GM10248 (cell line): ENCODE results near the gene ZC3H18.
A peak's percentile ranks its signal among the peaks of the same experiment; 100 is the strongest.

Source experiments
- CTCF ChIA-PET: fragments of 300-600 bp; sonication (Branson Sonifier 250); formaldehyde crosslinking; extraction: SDS; loops from one replicate; lab custom pipeline; 2021; ENCODE audit warnings: antibody characterized with exemption; lab: Yijun Ruan, JAX
- POLR2A ChIA-PET: fragments of 350-650 bp; sonication (Branson Sonifier 250); formaldehyde crosslinking; extraction: SDS; loops from one replicate; lab custom pipeline; 2020; ENCODE audit warnings: antibody characterized with exemption; lab: Yijun Ruan, JAX
- DNase-seq: peaks from one replicate; pipeline ENCODE4 v3.0.0; 2012; ENCODE audit errors: extremely low spot score
- TF ChIP-seq, protein P1 (sequence below): IDR thresholded peaks from 2 replicates; pipeline ENCODE4 v1.5.1; 2012; ENCODE audit warnings: mild to moderate bottlenecking, low read depth; ENCODE audit errors: extremely low read depth, missing control alignments, control extremely low read depth

Gene ZC3H18

DNA sequence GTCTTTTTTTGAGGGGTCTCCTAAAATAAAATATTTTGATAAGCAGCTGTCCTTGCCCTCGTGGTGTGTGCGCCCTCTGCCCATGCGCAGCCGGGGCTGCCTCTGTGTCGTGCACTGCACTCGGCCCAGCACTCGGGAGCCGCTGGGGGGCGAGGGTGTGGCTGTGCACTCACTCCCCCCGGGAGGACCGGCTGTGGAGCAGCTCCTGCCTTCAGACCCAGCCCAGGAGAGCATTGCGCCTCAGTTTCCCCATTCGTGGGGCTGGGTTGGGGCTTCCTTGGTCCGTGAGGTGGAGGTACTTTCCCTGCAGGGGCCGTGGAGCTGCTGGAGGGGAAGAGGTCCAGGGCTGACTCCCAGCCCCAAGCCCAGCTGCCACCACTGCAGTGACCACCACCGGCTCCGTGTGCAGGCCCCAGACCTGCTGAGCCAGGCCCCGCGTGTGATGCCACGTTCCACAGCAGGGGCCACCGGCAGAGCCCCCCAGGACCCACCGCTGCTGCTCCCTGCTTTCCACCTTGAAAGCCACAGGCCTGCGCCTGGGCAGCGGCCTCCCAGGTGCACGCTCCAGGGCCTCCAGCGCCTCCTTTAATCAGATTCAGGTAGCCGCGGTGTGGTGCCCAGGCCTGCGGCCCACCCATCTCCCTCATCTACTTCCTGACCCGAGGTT is 61.9 kb downstream of the ZC3H18 start:
- no peak for DNase-seq
- ChIA-PET POLR2A (no interaction called here), CTCF (interaction anchor here (0.8 to 2.1 kb wide), 5 partner anchors 15 to 62 kb away, joined by 3 to 8 read pairs (median 3); partner anchors contain the start of gene ZC3H18)
- TF ChIP-seq, protein P1, sequence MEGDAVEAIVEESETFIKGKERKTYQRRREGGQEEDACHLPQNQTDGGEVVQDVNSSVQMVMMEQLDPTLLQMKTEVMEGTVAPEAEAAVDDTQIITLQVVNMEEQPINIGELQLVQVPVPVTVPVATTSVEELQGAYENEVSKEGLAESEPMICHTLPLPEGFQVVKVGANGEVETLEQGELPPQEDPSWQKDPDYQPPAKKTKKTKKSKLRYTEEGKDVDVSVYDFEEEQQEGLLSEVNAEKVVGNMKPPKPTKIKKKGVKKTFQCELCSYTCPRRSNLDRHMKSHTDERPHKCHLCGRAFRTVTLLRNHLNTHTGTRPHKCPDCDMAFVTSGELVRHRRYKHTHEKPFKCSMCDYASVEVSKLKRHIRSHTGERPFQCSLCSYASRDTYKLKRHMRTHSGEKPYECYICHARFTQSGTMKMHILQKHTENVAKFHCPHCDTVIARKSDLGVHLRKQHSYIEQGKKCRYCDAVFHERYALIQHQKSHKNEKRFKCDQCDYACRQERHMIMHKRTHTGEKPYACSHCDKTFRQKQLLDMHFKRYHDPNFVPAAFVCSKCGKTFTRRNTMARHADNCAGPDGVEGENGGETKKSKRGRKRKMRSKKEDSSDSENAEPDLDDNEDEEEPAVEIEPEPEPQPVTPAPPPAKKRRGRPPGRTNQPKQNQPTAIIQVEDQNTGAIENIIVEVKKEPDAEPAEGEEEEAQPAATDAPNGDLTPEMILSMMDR: no peak

DNA sequence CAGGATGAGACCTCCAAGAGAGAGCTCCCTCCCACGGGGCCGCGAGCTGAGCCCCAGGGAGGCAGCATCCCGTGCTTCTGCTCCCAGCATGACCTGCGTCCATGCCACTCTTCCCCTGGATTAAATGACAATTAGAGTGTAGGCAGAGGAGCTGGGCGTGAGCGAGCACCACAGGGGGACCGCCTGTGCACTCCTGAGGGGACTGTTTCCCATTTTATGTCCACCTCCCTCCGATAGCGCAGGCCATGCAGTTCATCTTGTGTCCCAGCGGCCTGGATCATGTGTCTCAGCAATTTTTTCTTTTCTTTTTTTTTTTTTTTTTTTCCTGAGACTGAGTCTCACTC is 62.4 kb downstream of the ZC3H18 start:
- TF ChIP-seq, protein P1: no peak
- POLR2A ChIA-PET: no interaction called here
- CTCF ChIA-PET: interaction anchor here (0.8 to 2.1 kb wide), 8 partner anchors 15 to 62 kb away, joined by 3 to 8 read pairs (median 3); partner anchors contain the start of genes MVD and ZC3H18
- DNase-seq: no peak

DNA sequence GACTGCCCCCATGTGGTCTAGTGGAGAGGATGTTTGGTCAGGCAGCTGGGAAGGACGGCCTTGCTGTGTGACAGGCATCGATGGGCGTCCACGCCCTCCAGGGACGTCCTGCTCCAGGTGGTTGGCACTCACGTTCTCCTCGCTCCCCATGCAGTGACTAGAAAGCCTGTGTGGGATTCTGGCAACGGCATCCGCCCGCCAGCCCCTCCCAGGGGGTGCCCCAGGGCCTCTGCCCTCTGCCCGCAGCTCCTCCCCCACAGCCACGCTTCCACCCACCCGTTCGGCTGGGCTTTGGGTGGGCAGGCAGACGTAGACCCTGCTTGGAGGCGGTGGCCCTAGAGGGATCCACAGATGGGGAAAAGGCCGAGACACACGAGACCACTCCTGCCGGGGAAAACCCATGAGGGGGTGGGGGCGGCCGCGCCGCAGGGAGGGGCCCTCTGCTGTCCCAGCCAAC is 63.5 kb downstream of the ZC3H18 start:
- DNase-seq: peak; percentile 82
- POLR2A ChIA-PET: interaction anchor here (0.6 to 0.7 kb wide), 2 partner anchors 48 to 1171 kb away, joined by 3 to 4 read pairs; no protein-coding TSS in a partner anchor
- TF ChIP-seq, protein P1: peak; percentile 67
- CTCF ChIA-PET: interaction anchor here (0.8 to 2.1 kb wide), 12 partner anchors 14 to 73 kb away, joined by 3 to 8 read pairs (median 4); partner anchors contain the start of genes MVD and ZC3H18

DNA sequence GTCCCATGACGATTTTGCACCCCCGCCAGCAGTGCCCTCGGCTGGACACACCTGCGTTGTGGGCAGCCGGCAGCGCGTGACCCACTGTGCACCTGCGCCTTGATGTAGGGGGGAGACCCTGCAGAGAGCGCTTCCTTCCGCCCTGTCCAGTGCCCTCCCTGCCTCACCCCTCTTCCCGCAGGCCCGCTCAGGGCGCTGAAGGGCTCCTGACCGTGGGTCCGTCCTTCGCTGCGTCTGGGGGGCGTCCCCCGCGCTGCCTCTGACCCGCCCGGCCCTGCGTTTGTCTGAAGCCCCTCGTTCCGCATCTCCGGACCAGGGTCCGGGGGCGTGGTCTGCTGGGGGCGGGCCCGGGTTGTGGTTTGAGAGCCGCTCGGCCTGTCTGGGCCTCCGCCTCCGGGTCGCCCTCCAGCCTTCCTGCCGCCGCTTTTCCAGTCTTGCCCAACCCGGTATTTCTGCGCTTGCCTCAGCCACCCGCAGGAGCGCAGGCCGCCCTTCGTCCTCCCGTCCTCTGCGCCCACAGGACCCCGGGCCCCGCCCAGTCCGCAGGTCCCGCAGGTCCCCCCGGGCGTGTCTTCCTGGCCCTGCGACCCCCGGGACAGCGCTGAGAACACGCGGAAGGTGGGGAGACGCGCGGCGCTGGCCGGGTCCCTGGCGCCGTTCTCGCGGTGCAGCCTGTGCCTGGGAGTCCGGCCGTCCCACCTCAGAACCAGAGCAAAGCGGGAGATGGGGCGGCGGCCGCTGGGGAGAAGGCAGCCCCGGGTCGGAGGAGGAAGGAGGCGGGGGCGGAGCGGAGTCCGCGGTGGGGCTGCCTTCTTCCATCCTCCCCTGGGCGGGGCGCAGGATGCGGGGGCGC is 64.2 kb downstream of the ZC3H18 start:
- CTCF ChIA-PET: interaction anchor here (0.8 to 2.1 kb wide), 6 partner anchors 15 to 64 kb away, joined by 3 to 8 read pairs (median 4); partner anchors contain the start of genes MVD and ZC3H18
- peak; percentile 83 for DNase-seq
- TF ChIP-seq, protein P1: no peak
- POLR2A ChIA-PET: interaction anchor here (0.7 kb wide), 1 partner anchor 47 kb away, joined by 4 read pairs; no protein-coding TSS in a partner anchor

DNA sequence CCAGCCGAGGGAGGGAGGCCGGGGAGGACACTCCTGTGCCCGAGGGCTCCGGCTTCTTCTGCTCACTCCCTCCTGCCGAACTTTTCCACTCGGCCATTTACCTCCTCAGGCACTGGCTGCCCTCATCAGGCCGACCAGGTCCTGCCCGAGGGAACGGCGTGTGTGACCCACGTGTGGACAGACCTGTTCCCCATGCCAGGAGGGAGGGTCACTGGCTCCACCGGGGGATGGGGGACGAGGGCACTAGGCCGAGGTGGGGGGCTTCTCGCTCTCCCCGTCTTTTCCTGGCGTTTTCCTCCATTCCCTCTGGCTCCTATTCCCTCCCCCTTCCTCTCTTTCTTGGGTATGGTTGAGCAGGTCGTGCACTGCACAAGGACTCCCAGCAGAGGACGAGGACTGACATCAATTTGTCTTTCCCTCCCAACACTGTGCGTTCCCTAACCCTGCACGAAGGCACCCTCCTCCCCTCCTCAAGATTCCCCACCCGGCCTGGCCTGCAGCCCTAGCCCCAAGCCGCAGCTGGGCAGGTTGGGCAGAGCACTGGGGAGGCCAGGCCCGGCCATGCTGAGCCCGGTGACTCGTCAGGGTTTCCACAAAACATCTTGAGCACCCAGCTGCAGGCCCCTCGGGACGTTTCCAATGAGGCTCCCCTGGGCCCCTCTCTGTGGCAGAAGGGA is 64.9 kb downstream of the ZC3H18 start:
- TF ChIP-seq, protein P1: peak; percentile 0

DNA sequence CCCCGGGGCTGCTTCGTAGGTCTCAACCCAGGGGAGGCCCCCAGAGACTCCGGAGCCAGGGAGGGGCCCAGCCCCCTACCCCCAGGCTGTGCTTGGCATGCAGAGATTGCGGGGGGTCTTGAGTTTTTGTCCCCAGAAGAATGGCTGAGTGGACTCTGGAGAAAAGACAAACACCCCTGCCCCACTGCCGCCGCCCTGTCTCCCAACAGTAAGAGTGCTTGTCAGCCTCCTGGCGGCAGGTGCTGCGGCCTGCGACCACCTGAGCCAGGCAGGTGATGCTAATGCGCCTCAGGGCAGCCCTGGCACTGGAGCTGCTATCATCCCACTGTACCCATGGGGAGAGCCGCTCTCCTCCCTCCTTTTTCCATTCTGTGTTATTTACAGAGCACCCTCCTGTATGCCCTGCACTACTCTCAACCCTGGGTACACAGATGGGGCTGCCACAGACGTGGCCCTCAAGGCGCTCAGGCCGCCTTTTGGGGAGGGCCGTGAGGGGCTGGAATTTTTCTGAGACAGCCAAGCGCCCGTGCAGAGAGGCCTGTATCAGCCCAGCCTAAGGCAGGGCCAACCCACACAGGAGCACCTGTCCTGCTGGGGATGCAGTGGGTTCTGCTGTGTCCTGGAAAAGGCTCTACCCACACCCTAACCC is 65.6 kb downstream of the ZC3H18 start:
- POLR2A ChIA-PET: no interaction called here
- CTCF ChIA-PET: no interaction called here
- no peak for DNase-seq
- TF ChIP-seq, protein P1: no peak

More for the DNA sequence above, 64.9 kb downstream of the ZC3H18 start:
- POLR2A ChIA-PET: no interaction called here
- CTCF ChIA-PET: no interaction called here
- DNase-seq: no peak
